Measurements from ENCODE around the gene PCBD2.
"Not testable (repeated sequence)": the region's sequence is repeated elsewhere in the genome, so short reads cannot be mapped to it uniquely, and the experiment has no call there.

Gene PCBD2

DNA sequence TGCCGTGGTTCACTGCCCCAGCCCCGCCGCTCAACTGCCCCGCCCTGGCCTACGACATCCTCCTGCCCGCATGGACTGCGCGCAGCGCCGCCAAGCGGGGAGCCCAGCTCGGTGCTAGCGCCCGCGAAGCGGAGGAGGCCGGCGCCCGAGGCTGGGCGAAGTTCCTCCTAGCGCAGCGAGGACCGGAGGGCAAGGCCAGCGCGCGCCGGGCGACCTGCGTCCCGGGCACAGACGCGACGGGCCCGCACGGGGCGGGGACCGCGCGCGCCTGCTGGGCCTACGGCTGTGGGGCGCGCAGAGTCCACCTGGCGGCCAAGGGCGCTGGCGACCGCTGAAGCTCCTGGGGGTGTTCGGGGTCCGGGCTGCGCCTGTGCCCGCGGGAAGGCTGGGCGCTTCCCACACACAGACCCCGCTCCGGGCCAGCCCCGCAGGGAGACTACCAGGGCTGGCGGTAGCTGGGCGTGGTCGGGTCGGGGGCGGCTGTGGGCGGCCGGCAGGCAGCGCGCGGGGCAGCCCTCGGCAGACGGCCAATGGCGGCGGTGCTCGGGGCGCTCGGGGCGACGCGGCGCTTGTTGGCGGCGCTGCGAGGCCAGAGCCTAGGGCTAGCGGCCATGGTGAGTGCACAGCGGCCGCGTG is at the start of gene PCBD2:
TSS of gene PCBD2 (plus strand) at position 522 of the 636 bp plus-strand sequence. CDS start at position 531, 9 bp downstream.
- DNase-seq (ENCODE audit: low read depth in 2 of 2), result peak; percentile 78 to 83

DNA sequence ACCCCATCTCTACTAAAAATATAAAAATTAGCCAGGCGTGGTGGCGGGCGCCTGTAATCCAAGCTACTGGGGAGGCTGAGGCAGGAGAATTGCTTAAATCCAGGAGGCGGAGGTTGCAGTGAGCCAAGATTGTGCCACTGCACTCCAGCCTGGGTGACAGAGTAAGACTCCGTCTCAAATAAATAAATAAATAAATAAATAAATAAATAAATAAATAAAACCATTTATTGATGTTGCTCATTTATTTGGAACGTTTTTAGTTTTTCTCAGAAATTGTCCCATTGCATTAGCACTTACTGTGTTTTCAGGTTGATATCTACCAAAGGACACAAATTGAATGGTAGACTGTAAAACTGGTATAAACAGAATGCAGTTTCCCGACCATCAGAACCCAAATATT is 48.5 kb upstream of the PCBD2 start:
- DNase-seq (ENCODE audit: low read depth in 2 of 2), result not testable (repeated sequence)

DNA sequence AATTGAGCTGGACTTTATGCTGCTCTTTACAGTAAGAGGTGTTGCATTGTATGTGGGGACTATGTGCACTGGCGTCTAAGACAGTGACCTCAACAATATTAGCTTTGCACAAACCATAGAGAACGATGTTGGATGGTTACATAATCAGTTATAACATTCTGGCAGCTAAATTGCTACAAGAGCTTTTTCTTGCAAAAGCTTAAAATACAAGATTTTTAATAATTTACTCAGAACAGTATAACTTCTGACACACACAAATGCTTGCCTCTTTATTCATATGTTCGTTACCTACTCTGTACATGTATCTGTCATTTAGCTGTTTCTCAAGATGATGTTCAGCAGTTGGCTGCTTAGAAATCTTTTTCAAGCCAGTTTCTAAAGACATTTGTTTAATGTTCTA is 47.5 kb upstream of the PCBD2 start:
- DNase-seq (ENCODE audit: low read depth in 2 of 2), result no peak

DNA sequence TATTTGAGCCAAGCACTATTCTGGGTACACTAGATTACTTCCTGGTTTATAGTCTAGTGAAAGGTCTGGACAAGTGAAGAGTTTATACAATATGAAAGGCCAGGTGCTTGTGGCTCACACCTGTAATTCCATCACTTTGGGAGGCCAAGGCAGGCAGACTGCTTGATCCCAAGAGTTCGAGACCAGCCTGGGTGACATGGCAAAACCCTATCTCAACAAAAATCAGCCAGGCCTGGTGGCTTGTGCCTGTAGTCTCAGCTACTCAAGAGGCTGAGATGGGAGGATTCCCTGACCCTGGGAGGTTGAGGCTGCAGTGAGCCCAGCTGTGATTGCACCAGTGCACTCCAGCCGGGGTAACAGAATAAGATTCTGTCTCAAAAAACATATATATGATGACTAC is 40.2 kb upstream of the PCBD2 start:
- DNase-seq (ENCODE audit: low read depth in 2 of 2), result no peak

DNA sequence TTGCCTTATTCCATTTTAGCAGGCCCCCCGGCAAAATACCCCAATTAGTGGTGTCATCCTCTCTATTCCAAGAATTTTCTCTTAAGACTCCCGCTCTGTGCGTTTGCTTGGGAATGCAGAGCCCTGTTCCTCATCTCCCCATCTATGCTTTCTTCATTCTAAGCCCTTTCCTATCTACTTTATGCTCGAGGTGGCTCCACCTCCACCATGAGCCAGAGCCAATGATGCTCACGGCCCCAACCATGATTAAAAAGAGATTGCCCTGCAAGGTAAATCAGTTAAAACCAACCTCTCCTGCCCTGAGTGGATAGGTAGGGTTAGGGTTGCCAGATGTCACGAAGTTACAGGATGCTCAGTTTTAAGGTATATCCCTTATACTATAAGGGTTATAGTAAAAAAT is 31.4 kb upstream of the PCBD2 start:
- no peak for DNase-seq (ENCODE audit: low read depth in 2 of 2)

DNA sequence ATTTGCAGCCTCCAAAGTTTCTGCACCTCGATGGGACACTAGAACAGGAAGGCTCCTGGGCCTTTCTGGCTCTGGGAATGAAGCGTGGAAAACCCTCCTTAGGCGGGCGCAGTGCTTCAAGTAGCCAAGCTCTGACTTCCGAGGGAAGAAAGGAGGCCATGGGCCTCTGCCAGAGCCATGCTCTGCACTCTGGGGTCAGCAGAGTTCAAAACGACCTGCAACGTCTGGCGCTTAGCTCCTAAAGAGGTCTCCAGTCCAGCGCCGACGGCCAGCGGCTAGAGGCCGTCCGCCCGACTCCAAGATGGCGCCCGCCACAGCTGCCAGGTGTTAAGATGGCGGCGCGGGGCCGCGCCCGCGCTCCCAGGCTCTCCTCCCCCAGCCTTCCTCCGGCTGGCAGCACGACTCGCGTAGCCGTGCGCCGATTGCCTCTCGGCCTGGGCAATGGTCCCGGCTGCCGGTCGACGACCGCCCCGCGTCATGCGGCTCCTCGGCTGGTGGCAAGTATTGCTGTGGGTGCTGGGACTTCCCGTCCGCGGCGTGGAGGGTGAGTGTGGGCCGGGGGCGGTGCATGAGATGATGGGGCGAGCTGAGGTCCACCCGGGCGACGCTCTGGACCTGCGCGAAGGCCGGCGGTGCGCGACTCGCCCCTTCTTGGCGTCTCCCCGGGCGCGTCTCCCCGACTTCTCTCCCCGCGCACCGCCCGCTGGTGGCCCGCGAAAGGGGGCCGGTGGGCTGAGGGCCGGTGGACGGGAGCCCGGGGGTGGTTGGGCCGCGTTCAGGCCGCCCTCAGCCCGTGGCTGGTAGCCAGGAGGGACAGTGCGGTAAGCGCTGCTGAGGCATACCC is 30.7 kb upstream of the PCBD2 start, which contains the start of gene TXNDC15:
TSS of gene TXNDC15 (plus strand) at position 385 of the 844 bp plus-strand sequence. CDS start at position 442, 57 bp downstream.
- peak; percentile 52 to 58 for DNase-seq (ENCODE audit: low read depth in 2 of 2)

DNA sequence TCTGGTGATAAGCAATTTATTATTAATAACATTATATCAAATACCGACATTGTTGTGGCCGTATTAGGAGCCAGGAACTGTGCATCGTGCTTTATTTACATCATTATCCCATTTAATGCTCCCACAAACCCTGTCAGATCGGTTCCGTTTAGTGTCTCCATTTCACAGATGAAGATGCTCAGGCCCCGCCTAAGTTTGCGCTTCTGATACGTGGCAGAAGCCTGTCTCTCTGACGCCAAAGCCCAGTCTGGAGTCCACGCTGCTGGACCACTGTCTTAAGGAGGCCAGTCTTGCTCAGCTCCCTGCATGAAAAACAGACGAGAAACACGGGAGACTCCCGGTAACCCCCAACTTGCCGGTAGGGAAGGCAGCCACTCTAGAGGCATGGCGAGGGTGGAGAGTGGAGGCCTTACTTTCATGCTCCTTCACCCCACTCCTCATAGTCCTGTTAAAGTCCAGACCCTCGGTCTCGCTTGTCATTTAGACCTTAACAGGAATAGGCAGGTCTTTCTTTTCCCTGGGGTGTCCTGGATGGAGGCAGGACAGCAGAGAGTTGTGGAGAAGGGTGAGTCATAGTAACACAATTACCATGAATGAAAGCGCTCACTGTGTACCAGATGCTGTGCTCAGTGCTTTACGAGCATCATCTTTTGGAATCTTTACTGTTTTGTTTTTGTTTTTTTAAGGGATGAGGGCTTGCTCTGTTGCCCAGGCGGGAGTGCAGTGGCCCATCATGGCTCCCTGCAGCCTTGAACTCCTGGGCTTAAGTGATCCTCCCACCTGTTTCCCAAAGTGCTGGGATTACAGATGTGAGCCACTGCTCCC is 29.9 kb upstream of the PCBD2 start:
- DNase-seq (ENCODE audit: low read depth in 2 of 2), result peak in 1 of 2 donors; percentile 9

DNA sequence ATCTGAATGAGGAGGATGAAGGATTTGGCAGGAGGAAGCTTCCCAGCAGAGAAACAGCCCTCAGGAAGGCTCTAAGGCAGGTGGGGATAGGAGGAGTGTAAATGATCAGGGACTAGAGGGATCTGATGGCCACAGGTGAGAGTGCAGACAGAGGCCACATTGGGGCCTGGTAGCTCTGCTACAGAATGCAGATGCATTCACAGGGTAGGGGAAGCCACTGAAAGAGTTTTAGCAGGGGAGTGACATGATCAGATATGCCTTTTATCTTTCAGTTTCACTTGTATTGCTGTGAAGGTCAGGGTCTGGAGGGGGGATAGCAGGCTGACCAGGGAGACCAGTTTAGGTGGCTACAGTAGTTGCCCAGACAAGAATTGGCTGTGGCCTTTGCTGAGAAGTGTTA is 27.8 kb upstream of the PCBD2 start:
- DNase-seq (ENCODE audit: low read depth in 2 of 2), result no peak

DNA sequence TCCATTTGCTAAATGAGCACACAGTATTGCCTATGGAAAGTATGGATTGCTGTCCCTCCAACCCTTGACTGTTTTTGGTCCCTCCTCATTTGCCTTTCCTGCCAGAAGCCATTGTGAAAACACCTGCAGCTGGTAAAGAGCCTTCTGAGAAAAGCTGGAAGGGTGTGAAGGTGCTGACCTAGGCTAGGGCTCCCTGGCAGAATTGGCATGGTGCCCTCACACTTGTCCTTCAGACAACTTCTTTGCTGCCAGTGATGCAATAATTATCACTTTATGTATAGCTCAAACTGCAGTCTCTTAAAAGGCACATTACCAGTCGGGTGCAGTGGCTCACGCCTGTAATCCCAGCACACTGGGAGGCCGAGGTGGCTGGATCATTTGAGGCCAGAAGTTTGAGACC is 26.5 kb upstream of the PCBD2 start:
- DNase-seq (ENCODE audit: low read depth in 2 of 2), result no peak

DNA sequence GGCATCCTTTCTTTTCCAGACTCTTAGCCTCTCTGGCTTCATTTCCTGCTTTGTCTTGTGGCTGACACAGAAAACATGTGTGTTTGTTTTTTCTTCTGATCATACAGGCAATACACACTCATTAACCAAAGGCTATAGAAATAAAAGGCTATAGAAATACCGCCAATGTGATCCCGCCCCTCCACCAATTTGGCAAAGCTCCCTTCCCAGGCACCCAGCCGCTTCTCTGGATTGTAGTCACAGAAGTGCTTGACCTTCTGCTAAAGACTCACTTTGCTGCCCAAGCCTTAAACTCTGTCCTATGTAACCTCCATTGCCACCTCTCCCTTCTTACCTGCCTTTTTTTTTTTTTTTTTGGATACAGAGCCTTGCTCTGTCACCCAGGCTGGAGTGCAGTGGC is 25.5 kb upstream of the PCBD2 start:
- DNase-seq (ENCODE audit: low read depth in 2 of 2), result no peak

DNA sequence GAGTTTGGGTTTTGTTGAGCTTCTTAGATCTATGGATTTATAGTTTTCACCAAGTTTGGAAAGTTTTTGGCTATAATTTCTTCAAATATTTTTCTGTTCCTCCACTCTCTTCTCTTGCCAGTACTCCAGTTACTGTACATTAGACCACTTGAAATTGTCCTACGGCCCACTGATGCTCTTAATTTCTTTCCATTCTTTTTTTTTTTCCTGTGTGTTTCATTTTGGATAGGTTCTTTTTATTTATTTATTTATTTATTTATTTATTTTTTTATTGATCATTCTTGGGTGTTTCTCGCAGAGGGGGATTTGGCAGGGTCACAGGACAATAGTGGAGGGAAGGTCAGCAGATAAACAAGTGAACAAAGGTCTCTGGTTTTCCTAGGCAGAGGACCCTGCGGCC is 24.0 kb upstream of the PCBD2 start:
- not testable (repeated sequence) for DNase-seq (ENCODE audit: low read depth in 2 of 2)

DNA sequence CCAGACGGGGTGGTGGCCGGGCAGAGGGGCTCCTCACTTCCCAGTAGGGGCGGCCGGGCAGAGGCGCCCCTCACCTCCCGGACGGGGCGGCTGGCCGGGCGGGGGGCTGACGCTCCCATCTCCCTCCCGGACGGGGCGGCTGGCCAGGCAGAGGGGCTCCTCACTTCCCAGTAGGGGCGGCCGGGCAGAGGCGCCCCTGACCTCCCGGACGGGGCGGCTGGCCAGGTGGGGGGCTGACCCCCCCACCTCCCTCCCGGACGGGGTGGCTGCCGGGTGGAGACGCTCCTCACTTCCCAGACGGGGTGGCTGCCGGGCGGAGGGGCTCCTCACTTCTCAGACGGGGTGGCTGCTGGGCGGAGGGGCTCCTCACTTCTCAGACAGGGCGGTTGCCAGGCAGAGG is 23.2 kb upstream of the PCBD2 start:
- not testable (repeated sequence) for DNase-seq (ENCODE audit: low read depth in 2 of 2)

DNA sequence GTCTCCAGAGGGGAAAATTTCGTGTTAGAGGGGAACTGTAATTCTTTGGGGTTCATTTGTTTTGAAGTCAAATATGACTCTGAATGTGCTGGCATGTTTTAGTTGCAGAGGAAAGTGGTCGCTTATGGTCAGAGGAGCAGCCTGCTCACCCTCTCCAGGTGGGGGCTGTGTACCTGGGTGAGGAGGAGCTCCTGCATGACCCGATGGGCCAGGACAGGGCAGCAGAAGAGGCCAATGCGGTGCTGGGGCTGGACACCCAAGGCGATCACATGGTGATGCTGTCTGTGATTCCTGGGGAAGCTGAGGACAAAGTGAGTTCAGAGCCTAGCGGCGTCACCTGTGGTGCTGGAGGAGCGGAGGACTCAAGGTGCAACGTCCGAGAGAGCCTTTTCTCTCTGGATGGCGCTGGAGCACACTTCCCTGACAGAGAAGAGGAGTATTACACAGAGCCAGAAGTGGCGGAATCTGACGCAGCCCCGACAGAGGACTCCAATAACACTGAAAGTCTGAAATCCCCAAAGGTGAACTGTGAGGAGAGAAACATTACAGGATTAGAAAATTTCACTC is 17.3 kb upstream of the PCBD2 start:
- no peak for DNase-seq (ENCODE audit: low read depth in 2 of 2)

DNA sequence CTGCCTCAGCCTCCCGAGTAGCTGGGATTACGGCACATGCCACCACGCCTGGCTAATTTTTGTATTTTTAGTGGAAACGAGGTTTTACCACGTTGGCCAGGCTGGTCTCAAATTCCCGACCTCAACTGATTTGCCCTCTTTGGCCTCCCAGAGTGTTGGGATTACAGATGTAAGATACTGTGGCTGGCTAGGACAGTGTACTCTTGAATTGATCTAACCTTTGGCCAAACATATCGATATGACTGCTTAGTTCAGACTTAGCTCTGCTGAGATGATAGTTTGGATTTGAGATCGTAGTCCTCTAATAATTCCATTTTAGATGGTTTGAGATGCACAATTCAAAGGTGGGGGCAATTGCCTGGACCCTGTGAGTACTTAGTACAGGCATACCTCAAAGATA is 15.6 kb upstream of the PCBD2 start:
- no peak for DNase-seq (ENCODE audit: low read depth in 2 of 2)

DNA sequence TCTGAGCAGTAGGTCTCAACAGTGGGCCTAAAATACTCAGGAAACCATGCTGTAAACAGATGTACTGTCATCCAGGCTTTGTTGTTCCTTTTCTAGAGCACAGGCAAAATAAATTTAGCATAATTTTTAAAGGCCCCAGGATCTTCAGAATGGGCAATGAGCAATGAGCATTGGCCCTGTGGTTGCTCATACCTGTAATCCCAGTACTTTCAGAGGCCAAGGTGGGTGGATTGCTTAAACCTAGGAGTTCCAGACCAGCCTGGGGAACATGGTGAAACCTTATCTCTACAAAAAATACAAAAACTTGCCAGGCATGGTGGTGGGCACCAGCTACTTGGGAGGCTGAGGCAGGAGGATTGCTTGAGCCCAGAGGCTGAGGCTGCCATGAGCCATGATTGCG is 13.5 kb upstream of the PCBD2 start:
- no peak for DNase-seq (ENCODE audit: low read depth in 2 of 2)

DNA sequence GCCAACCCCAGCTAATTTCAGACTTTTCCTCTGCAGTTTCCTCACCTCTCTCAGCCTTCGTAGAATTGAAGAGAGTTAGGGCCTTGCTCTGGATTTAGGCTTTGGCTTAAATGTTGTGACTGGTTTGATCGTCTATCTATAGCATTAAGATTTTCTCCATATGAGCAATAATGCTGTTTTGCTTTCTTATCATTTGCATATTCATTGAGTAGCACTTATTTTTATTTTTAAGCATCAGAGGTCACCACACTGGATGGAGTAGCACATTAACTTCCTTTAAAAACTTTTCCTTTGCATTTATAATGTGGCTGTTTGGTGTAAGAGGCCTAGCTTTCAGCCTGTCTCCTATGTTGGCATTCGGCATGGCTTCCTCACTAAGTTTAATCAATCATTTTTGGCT is 12.6 kb upstream of the PCBD2 start:
- DNase-seq (ENCODE audit: low read depth in 2 of 2), result no peak

DNA sequence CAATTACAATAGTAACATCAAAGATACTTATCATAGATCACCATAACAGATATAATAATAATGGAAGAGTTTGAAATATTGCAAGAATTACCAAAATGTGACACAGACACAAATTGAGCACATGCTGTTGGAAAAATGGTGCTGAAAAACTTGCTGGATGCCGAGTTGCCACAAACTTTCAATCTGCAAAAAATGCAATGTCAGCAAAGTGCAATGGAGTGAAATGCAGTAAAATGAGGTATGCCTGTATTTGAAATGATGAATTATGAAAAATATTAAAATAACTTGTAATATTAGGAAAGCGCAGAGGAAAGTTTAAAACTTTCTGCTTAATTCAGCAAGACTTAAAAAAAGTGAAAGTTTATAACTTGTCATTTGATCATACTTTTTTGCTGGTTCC is 12.0 kb upstream of the PCBD2 start:
- DNase-seq (ENCODE audit: low read depth in 2 of 2), result no peak

DNA sequence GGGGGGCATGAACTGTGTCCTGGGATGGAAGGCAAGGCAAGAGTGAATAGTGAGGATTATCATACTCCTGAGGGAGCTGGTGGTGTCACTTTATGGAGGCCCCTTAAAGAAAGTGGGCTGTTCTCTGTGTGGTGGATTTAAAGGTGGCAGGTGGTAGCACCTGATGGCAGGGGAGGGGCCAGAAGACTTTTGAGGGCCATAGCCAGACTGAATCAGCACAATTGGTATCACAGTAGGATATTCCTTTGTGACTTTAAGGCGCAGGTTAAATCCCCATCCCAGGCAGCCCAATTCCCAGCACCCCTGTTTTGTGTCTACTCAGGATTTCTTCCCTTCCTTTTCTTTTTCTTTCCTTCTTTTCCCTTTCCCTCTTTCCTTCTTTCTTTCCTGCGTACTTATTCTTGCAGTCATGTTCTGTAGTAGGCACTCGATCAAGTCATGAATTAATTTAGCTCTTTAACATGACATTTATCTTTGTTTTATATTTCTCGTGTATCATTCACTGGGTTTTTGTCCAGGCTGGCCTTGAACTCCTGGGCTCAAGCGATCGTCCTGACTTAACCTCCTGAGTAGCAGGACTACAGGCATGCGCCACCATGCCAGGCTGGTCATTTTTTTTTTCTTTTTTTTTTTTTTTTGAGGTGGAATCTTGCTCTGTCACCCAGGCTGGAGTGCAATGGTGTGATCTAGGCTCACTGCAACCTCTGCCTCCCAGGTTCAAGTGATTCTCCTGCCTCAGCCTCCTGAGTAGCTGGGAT is 11.0 kb upstream of the PCBD2 start:
- DNase-seq (ENCODE audit: low read depth in 2 of 2), result no peak

DNA sequence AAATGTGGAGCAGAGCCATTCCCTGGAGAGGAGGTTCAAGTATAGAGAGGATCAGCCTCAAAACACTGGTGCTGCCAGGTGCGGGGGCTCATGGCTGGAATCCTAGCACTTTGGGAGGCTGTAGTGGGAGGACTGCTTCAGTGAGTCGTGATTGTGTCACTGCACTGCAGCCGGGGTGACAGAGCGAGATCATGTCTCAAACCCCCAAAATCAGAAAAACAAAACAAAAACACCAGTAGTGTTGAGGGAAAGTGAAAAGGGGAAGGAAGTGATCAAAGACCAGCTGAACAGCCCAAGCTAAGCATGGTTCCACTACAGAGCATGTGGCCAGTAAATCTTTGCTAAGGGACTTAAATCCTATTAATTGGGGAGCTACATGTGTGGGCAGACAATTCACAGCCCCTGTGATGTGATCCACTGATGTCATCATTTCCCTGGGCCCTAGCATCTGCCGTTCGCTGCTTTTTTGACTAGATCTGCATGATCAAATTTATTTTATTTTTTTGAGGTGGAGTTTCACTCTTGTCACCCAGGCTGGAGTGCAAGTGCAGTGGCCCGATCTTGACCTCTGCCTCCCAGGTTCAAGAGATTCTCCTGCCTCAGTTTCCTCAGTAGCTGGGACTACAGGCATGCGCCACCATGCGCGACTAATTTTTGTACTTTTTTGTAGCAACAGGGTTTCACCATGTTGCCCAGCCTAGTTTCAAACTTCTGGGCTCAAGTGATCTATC is 2.7 kb upstream of the PCBD2 start:
- DNase-seq (ENCODE audit: low read depth in 2 of 2), result no peak

DNA sequence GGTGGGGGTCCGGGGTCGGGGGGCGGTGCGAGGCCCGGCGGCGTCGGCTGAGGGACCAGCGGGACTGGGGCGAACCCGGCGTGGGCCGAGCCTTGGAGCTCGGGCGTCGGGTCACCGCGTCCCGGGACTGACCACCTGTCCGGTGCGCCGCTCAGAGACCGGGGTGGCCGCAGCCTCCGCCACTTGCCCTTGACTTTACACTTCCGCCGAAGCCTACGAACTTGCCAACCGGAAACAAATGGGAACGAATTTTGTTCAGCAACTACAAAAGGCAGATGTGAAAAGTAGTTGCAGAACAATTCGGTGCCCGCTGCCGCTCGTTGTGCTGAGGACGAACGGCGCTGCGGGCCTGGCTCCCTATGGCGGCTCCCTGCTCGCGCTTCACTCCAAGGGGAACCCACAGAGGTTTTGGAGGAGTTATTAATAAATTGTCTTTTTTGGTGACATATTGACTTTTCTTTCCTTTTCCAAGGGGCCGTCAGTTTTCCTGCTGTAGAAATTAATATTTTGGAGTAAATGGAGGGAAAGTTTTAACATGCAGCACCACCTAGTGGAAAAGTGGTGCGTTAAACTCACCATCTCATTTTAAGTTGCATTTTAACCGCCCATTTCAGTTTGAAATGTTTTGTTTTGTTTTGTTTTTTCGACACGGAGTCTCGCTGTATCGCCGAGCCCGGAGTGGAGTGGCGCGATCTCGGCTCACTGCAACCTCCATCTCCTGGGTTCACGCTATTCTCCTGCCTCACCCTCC is 490 bp downstream of the PCBD2 start:
- peak; percentile 6 to 36 for DNase-seq (ENCODE audit: low read depth in 2 of 2)

Measured in stimulated activated CD8-positive, alpha-beta memory T cell treated with anti-CD3 and anti-CD28 coated beads, Interleukin-7, amount 100 ng/mL, for 1 hour (primary cell).